ENCODE results near the gene SGSM1.
"Not testable (repeated sequence)": the region's sequence is repeated elsewhere in the genome, so short reads cannot be mapped to it uniquely, and the experiment has no call there.

Gene SGSM1

GRCh38 chr22:24893341-24894070 lies 87.5 kb downstream of the SGSM1 start:
- in situ Hi-C loops (cut with MboI; ENCODE audit: low sequenced_read_pairs): no loop called here

GRCh38 chr22:24894220-24894975 lies 88.4 kb downstream of the SGSM1 start:
- in situ Hi-C loops (cut with MboI; ENCODE audit: low sequenced_read_pairs): no loop called here

GRCh38 chr22:24894998-24895397 lies 89.0 kb downstream of the SGSM1 start:
- in situ Hi-C loops (cut with MboI; ENCODE audit: low sequenced_read_pairs): no loop called here

- in situ Hi-C loops (cut with MboI; ENCODE audit: low sequenced_read_pairs): no loop called here
Measured at GRCh38 chr22:24901448-24901847, 95.4 kb downstream of the SGSM1 start.

GRCh38 chr22:24905909-24906308 lies 99.9 kb downstream of the SGSM1 start:
- in situ Hi-C loops (cut with MboI; ENCODE audit: low sequenced_read_pairs): no loop called here

GRCh38 chr22:24907101-24907500 lies 101.1 kb downstream of the SGSM1 start:
- in situ Hi-C loops (cut with MboI; ENCODE audit: low sequenced_read_pairs): not testable (repeated sequence)

GRCh38 chr22:24920029-24920428 lies 114.0 kb downstream of the SGSM1 start:
- in situ Hi-C loops (cut with MboI; ENCODE audit: low sequenced_read_pairs): no loop called here

GRCh38 chr22:24925586-24926427 lies 119.8 kb downstream of the SGSM1 start:
- in situ Hi-C loops (cut with MboI; ENCODE audit: low sequenced_read_pairs): no loop called here

- in situ Hi-C loops (cut with MboI; ENCODE audit: low sequenced_read_pairs): no loop called here
Measured at GRCh38 chr22:24926428-24926725, 120.4 kb downstream of the SGSM1 start.

GRCh38 chr22:24926849-24927579 lies 121.0 kb downstream of the SGSM1 start:
- in situ Hi-C loops (cut with MboI; ENCODE audit: low sequenced_read_pairs): no loop called here

GRCh38 chr22:24928322-24928721 lies 122.3 kb downstream of the SGSM1 start:
- in situ Hi-C loops (cut with MboI; ENCODE audit: low sequenced_read_pairs): no loop called here

GRCh38 chr22:24930678-24931077 lies 124.7 kb downstream of the SGSM1 start:
- in situ Hi-C loops (cut with MboI; ENCODE audit: low sequenced_read_pairs): no loop called here

- in situ Hi-C loops (cut with MboI; ENCODE audit: low sequenced_read_pairs): no loop called here
Measured at GRCh38 chr22:24935771-24936483, 129.9 kb downstream of the SGSM1 start.

GRCh38 chr22:24937114-24937513 lies 131.1 kb downstream of the SGSM1 start:
- in situ Hi-C loops (cut with MboI; ENCODE audit: low sequenced_read_pairs): no loop called here

GRCh38 chr22:24938741-24939341 lies 132.8 kb downstream of the SGSM1 start:
- in situ Hi-C loops (cut with MboI; ENCODE audit: low sequenced_read_pairs): no loop called here

- in situ Hi-C loops (cut with MboI; ENCODE audit: low sequenced_read_pairs): no loop called here
Measured at GRCh38 chr22:24942301-24942700, 136.3 kb downstream of the SGSM1 start.

GRCh38 chr22:24944217-24944937 lies 138.4 kb downstream of the SGSM1 start:
- in situ Hi-C loops (cut with MboI; ENCODE audit: low sequenced_read_pairs): no loop called here

- in situ Hi-C loops (cut with MboI; ENCODE audit: low sequenced_read_pairs): loop anchor here (5.0 kb wide), 1 partner anchor 97 kb away; no protein-coding TSS in a partner anchor
Measured at GRCh38 chr22:24945430-24945829, 139.4 kb downstream of the SGSM1 start.

- in situ Hi-C loops (cut with MboI; ENCODE audit: low sequenced_read_pairs): loop anchor here (5.0 kb wide), 1 partner anchor 95 kb away; no protein-coding TSS in a partner anchor
Measured at GRCh38 chr22:24947383-24947782, 141.4 kb downstream of the SGSM1 start.
